Right lobe of liver (tissue), 6 donors: ENCODE measurements around the gene ANXA6. TPM values are rescaled to one million over a fixed set of nuclear protein-coding genes. Genes with fewer than 3 reads are reported as not detected.

Experiments used
- ATAC-seq, 4 donors: fragments of 200-7000 bp; cut with Tn5 transposase; one replicate each; pipeline ENCODE4 v1.9.1; 2020; ENCODE audit warnings: mild to moderate bottlenecking in 4 of 4, moderate library complexity in 4 of 4
- DNase-seq, 3 donors: peaks; one replicate each; pipeline ENCODE4 v3.0.0-alpha.2; 2020
- H3K27ac ChIP-seq, 3 donors: fragments of 200-600 bp; one replicate each; pipeline ENCODE4 v1.8.0; 2022
- H3K27me3 ChIP-seq, 2 donors: fragments of 200-600 bp; one replicate each; pipeline ENCODE4 v1.8.0; 2022
- H3K36me3 ChIP-seq, 4 donors: fragments of 200-600 bp; sonication (generic) in 1 of 4; one replicate each; pipeline versions ENCODE4 v1.5.1 to v1.8.0; 2017 to 2022; ENCODE audit warnings: control low read depth in 1 of 4
- H3K4me1 ChIP-seq, 4 donors: fragments of 200-600 bp; sonication (generic) in 1 of 4; one replicate each; pipeline versions ENCODE4 v1.5.1 to v1.8.0; 2017 to 2022; ENCODE audit warnings: control low read depth in 1 of 4
- H3K4me3 ChIP-seq, 3 donors: fragments of 200-600 bp; one replicate each; pipeline ENCODE4 v1.8.0; 2022
- H3K9me3 ChIP-seq, 4 donors: fragments of 200-600 bp; sonication (generic) in 1 of 4; one replicate each; pipeline versions ENCODE4 v1.5.1 to v1.8.0; 2017 to 2022; ENCODE audit warnings: control low read depth in 1 of 4
- CTCF ChIP-seq, 4 donors: fragments of 200-600 bp in 3 of 4; fragments of 450-650 bp in 1 of 4; IDR thresholded peaks; one replicate each; pipeline versions ENCODE4 v1.5.1 to v1.8.0; 2016 to 2022; ENCODE audit warnings: antibody characterized with exemption in 4 of 4, mild to moderate bottlenecking in 2 of 4
- POLR2A ChIP-seq: fragments of 450-650 bp; IDR thresholded peaks from one replicate; pipeline ENCODE4 v1.6.1; 2017; ENCODE audit warnings: antibody characterized with exemption, mild to moderate bottlenecking
- WGBS: methylation state at CpG from one replicate; pipeline ENCODE4 v1.1.6; 2018; ENCODE audit warnings: low coverage, low lambda C conversion rate; ENCODE audit not compliant: insufficient coverage; ENCODE audit errors: missing lambda C conversion rate; 5-methylcytosine and 5-hydroxymethylcytosine counted together
- intact Hi-C, 2 donors: fragments of 100-400 bp; cut with DNase I; formaldehyde crosslinking; loops; one replicate each; pipeline versions ENCODE4 v1.11.2 to v1.14.1; 2022
- total RNA-seq, 6 experiments: library from RNA; depleted of rRNA in 2 of 6; stranded (reverse); fragments of >200 nt in 2 of 6; fragmentation: NEBNext Ultra II Directional in 3 of 6; extraction: Animal tissue kit (Norgen Biotek cat#: 25700) in 3 of 6; gene quantifications; one replicate each; pipeline versions ENCODE4 v1.1.0 to v1.2.4, GENCODE V29; 2016 to 2023
- donor health status: DM: no; HTN: yes; CAD: no.
- donor health status: DM: no; HTN: no; CAD: no.
- donor health status: DM: no; HTN: no; CAD: no.
- donor health status: DM: no; HTN: yes; CAD: no.
- donor health status: DM: no; HTN: yes; CAD: no.

Gene ANXA6
- total RNA-seq, 6 experiments from 2014 or later = 143 to 236 (median 165) TPM

- intact Hi-C loops = no loop called here
- WGBS = 54% methylated on average over 7 of the region's 7 CpGs
- Histone ChIP-seq H3K27me3 (no peaks in the 10 kb centered on the region), H3K9me3 (no peaks in the 10 kb centered on the region), H3K36me3 (peaks cover 6 to 22% (median 14%) of the 10 kb centered on the region in 4 donors), H3K27ac (peak overlapping the region; percentile 5 to 91 (median 45)), H3K4me3 (no peak overlapping the region), H3K4me1 (peaks cover 0 to 69% (median 33%) of the 10 kb centered on the region in 4 donors)
- ATAC-seq (peak; percentile 7 to 28 (median 18)), DNase-seq (no peak)
- TF ChIP-seq CTCF (IDR thresholded peaks at IDR 0.05) = no peak
- TF ChIP-seq POLR2A = no peak
Observed at GRCh38 chr5:151107084-151107483, 50.5 kb downstream of the ANXA6 start.

GRCh38 chr5:151106509-151106908 lies 51.1 kb downstream of the ANXA6 start:
- 85% methylated on average over 2 of the region's 2 CpGs for WGBS
- peaks cover 0 to 75% (median 36%) of the 10 kb centered on the region in 4 donors for H3K4me1 ChIP-seq
- TF ChIP-seq CTCF (IDR thresholded peaks at IDR 0.05) = no peak
- TF ChIP-seq POLR2A = no peak
- no peak for DNase-seq
- no peak overlapping the region for H3K4me3 ChIP-seq
- H3K27me3 ChIP-seq = no peaks in the 10 kb centered on the region
- H3K36me3 ChIP-seq = peaks cover 6 to 22% (median 12%) of the 10 kb centered on the region in 4 donors
- intact Hi-C loops = no loop called here
- H3K9me3 ChIP-seq = no peaks in the 10 kb centered on the region
- H3K27ac ChIP-seq = peak overlapping the region; percentile 29 to 91 (median 45)
- ATAC-seq = no peak

- no peak for TF ChIP-seq POLR2A
- no peak for TF ChIP-seq CTCF (IDR thresholded peaks at IDR 0.05)
- Histone ChIP-seq H3K27ac (peak overlapping the region in 1 of 3 donors; percentile 91), H3K4me1 (peaks cover 0 to 80% (median 38%) of the 10 kb centered on the region in 4 donors), H3K9me3 (no peaks in the 10 kb centered on the region), H3K36me3 (peaks cover 2 to 18% (median 11%) of the 10 kb centered on the region in 4 donors), H3K4me3 (no peak overlapping the region), H3K27me3 (no peaks in the 10 kb centered on the region)
- ATAC-seq (no peak), DNase-seq (no peak)
- 63% methylated on average over 2 of the region's 5 CpGs for WGBS
- intact Hi-C loops = no loop called here
Observed at GRCh38 chr5:151106043-151106442, 51.5 kb downstream of the ANXA6 start.

GRCh38 chr5:151105561-151105960 lies 52.0 kb downstream of the ANXA6 start:
- TF ChIP-seq POLR2A = no peak
- TF ChIP-seq CTCF (IDR thresholded peaks at IDR 0.05) = no peak
- intact Hi-C loops = no loop called here
- no peak for DNase-seq
- peak overlapping the region; percentile 34 to 88 (median 59) for H3K27ac ChIP-seq
- no peak overlapping the region for H3K4me3 ChIP-seq
- peaks cover 0 to 18% (median 10%) of the 10 kb centered on the region in 4 donors for H3K36me3 ChIP-seq
- H3K9me3 ChIP-seq = no peaks in the 10 kb centered on the region
- H3K27me3 ChIP-seq = no peaks in the 10 kb centered on the region
- peaks cover 0 to 85% (median 40%) of the 10 kb centered on the region in 4 donors for H3K4me1 ChIP-seq
- WGBS = 79% methylated on average over 2 of the region's 2 CpGs
- no peak for ATAC-seq
